Ishikawa (cell line): Measurements from ENCODE around the gene CNIH4.

Source experiments
- CEBPB ChIP-seq: IDR thresholded peaks from 2 replicates; pipeline ENCODE4 v1.6.1; 2012
- CREB1 ChIP-seq: IDR thresholded peaks from 2 replicates; pipeline ENCODE4 v1.6.1; 2012; ENCODE audit warnings: low read depth
- EGR1 ChIP-seq: IDR thresholded peaks from 2 replicates; pipeline ENCODE4 v1.6.1; 2012
- EP300 ChIP-seq: IDR thresholded peaks from 2 replicates; pipeline ENCODE4 v1.6.1; 2012; ENCODE audit warnings: borderline replicate concordance
- FOXM1 ChIP-seq: IDR thresholded peaks from 2 replicates; pipeline ENCODE4 v1.6.1; 2012; ENCODE audit warnings: low read depth, borderline replicate concordance
- MAX ChIP-seq: IDR thresholded peaks from 2 replicates; pipeline ENCODE4 v1.6.1; 2012
- NFIC ChIP-seq: IDR thresholded peaks from 2 replicates; pipeline ENCODE4 v1.6.1; 2012
- RAD21 ChIP-seq: IDR thresholded peaks from 2 replicates; pipeline ENCODE4 v1.6.1; 2012; ENCODE audit warnings: low read depth
- REST ChIP-seq: IDR thresholded peaks from 2 replicates; pipeline ENCODE4 v1.6.1; 2012; ENCODE audit warnings: low read depth, mild to moderate bottlenecking
- TAF1 ChIP-seq: IDR thresholded peaks from 2 replicates; pipeline ENCODE4 v1.6.1; 2012; ENCODE audit warnings: low read depth, mild to moderate bottlenecking
- TCF12 ChIP-seq: IDR thresholded peaks from 2 replicates; pipeline ENCODE4 v1.6.1; 2012; ENCODE audit warnings: low read depth
- TEAD4 ChIP-seq: IDR thresholded peaks from 2 replicates; pipeline ENCODE4 v1.6.1; 2012
- USF1 ChIP-seq: IDR thresholded peaks from 2 replicates; pipeline ENCODE4 v1.6.1; 2012
- YY1 ChIP-seq: IDR thresholded peaks from 2 replicates; pipeline ENCODE4 v1.6.1; 2012; ENCODE audit warnings: low read depth
- ZBTB7A ChIP-seq: IDR thresholded peaks from 2 replicates; pipeline ENCODE4 v1.6.1; 2012; ENCODE audit warnings: low read depth

CNIH4 gene

GRCh38 chr1:224402472-224403036, 45.9 kb downstream of the CNIH4 start:
- TF ChIP-seq TCF12 (no peak), CREB1 (no peak), ZBTB7A (no peak), EGR1 (no peak), EP300 (no peak)

DNA sequence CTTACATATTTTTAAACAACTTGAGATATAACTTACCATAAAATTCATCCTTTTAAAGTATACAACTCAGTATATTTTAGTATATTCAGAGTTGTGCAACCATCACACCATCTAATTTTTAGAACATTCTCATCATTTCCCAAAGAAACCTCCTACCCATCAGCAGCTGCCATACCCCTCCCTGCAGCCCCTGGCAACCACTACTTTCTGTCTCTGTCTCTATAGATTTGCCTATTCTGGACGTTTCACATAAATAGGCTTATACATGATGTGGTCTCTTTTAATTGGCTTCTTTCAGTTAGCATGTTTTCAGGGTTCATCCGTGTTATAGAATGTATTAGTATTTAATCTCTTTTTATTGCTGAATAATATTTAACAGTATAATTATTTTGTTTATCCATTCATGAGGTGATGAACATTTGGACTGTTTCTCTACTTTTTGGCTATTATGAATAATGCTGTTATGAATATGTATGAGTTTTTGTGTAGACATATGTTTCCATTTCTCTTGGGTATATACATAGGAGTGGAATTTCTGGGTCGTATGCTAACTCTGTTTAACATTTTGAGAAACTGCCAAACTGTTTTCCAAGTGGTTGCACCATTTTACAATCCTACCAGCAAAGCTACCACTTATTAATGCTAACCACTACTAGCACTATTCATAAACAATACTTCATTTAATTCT, 48.4 kb downstream of the CNIH4 start:
- TF ChIP-seq CREB1 (no peak), USF1 (no peak), RAD21 (no peak), TEAD4 (no peak), REST (no peak), YY1 (no peak), TAF1 (no peak), NFIC (no peak), EP300 (no peak), ZBTB7A (no peak), EGR1 (no peak), FOXM1 (no peak), MAX (no peak), CEBPB (no peak), TCF12 (no peak)

DNA sequence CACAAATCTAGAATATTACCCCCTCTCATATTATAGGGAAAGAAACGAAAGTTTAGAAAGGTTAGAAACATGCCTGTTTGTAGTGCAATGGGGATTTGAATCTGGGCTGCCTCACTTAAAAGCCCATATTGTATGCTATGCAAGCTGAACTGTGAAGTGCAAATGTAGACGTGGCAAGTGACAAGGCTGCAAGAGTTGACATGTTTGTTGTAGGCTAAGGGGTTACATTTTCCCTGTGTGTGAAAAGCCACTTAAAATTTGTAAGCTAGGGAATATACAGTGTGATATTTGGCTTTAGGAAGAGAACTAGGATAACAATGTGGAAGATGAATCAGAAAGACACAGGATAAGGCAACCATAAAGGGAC, 48.9 kb downstream of the CNIH4 start:
- TF ChIP-seq EP300 = no peak
- TF ChIP-seq FOXM1 = no peak

DNA sequence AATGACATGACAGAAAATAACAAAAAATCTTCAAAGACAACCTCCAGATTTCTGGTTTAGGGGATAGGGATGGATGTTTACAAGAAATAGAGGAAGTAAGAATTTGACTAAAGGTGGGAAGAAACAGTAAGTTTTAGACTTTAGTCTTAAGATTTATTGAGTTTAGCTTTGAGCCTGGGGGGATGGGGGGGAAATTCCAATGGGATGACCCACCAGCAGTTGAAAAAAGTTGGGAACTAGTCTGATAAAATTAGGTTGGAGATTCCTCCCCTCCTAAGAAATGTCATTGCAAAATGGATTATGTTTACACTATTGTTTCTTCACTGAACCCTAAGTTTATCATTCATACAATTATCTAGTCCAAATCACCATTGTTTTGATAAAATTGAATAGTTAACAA, 49.5 kb downstream of the CNIH4 start:
- no peak for TF ChIP-seq NFIC

- TF ChIP-seq MAX = no peak
- no peak for TF ChIP-seq REST
- no peak for TF ChIP-seq EP300
- TF ChIP-seq EGR1 = no peak
- no peak for TF ChIP-seq TCF12
- no peak for TF ChIP-seq TAF1
- no peak for TF ChIP-seq TEAD4
- TF ChIP-seq CEBPB = no peak
- TF ChIP-seq ZBTB7A = no peak
- no peak for TF ChIP-seq YY1
- TF ChIP-seq USF1 = no peak
Measured at GRCh38 chr1:224407571-224408293, 51.1 kb downstream of the CNIH4 start.

DNA sequence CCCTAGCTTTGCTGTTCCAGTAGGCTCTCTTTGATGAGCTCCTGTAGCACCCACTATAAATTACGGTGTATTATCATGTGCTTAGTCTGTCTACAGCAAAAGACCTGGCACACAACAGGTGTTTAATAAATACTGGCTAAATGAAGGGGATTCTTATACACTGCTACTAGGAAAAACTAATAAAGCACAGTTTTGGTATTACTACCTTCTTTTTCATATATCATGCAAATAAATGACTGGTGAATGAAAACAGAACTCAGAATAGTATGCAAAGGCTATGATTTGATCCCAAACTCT, 51.6 kb downstream of the CNIH4 start:
- TF ChIP-seq TAF1 = no peak
- TF ChIP-seq USF1 = no peak
- TF ChIP-seq FOXM1 = no peak
- no peak for TF ChIP-seq REST
- TF ChIP-seq EP300 = no peak
- no peak for TF ChIP-seq TCF12
- TF ChIP-seq NFIC = no peak
- TF ChIP-seq ZBTB7A = no peak
- TF ChIP-seq RAD21 = no peak
- TF ChIP-seq MAX = no peak
- TF ChIP-seq TEAD4 = no peak
- no peak for TF ChIP-seq CREB1
- no peak for TF ChIP-seq YY1
